Measurements from ENCODE around the gene AP3B1.
A peak's percentile ranks its signal among the peaks of the same experiment; 100 is the strongest.

AP3B1 gene

GRCh38 chr5:78162253-78162862, 132.1 kb downstream of the AP3B1 start:
- no peaks in the 10 kb centered on the region for H3K79me2 ChIP-seq (ENCODE audit: low read length)
- H3K4me1 ChIP-seq (ENCODE audit: low read length) = no peaks in the 10 kb centered on the region
- no peaks in the 10 kb centered on the region for H3K27me3 ChIP-seq (ENCODE audit: low read depth, low read length)
- no peaks in the 10 kb centered on the region for H4K20me1 ChIP-seq (ENCODE audit: insufficient read depth, low read length)
- no peak overlapping the region for H3K9ac ChIP-seq (ENCODE audit: low read length)
- peak; percentile 65 for TF ChIP-seq CTCF (IDR thresholded peaks at IDR 0.05; ENCODE audit: low read depth, low read length)
- TF ChIP-seq EZH2phosphoT487 (IDR thresholded peaks at IDR 0.05; ENCODE audit: low read depth) = no peak
- no peaks in the 10 kb centered on the region for H3K9me3 ChIP-seq (ENCODE audit: insufficient read depth, low read length)
- H3K36me3 ChIP-seq (replicated peaks; ENCODE audit: low read depth, low read length) = no peaks in the 10 kb centered on the region
- no peak overlapping the region for H3K27ac ChIP-seq (ENCODE audit: low read length)
- no peak overlapping the region for H2AFZ ChIP-seq (ENCODE audit: low read depth, low read length)
- H3K4me3 ChIP-seq (ENCODE audit: low read length) = no peak overlapping the region
- H3K4me2 ChIP-seq (ENCODE audit: low read length) = no peak overlapping the region

GRCh38 chr5:78157001-78157400, 137.5 kb downstream of the AP3B1 start:
- no peak for TF ChIP-seq EZH2phosphoT487 (IDR thresholded peaks at IDR 0.05; ENCODE audit: low read depth)
- TF ChIP-seq CTCF (IDR thresholded peaks at IDR 0.05; ENCODE audit: low read depth, low read length) = no peak
- no peaks in the 10 kb centered on the region for H3K9me3 ChIP-seq (ENCODE audit: insufficient read depth, low read length)
- H4K20me1 ChIP-seq (ENCODE audit: insufficient read depth, low read length) = no peaks in the 10 kb centered on the region
- H3K4me2 ChIP-seq (ENCODE audit: low read length) = no peak overlapping the region
- H3K79me2 ChIP-seq (ENCODE audit: low read length) = no peaks in the 10 kb centered on the region
- peaks cover 2% of the 10 kb centered on the region for H3K36me3 ChIP-seq (replicated peaks; ENCODE audit: low read depth, low read length)
- no peak overlapping the region for H2AFZ ChIP-seq (ENCODE audit: low read depth, low read length)
- no peak overlapping the region for H3K9ac ChIP-seq (ENCODE audit: low read length)
- H3K4me1 ChIP-seq (ENCODE audit: low read length) = no peaks in the 10 kb centered on the region
- H3K4me3 ChIP-seq (ENCODE audit: low read length) = no peak overlapping the region
- no peaks in the 10 kb centered on the region for H3K27me3 ChIP-seq (ENCODE audit: low read depth, low read length)
- H3K27ac ChIP-seq (ENCODE audit: low read length) = no peak overlapping the region

- Histone ChIP-seq H3K36me3 (replicated peaks; ENCODE audit: low read depth, low read length) (peaks cover 2% of the 10 kb centered on the region), H2AFZ (ENCODE audit: low read depth, low read length) (no peak overlapping the region), H3K4me1 (ENCODE audit: low read length) (no peaks in the 10 kb centered on the region), H3K9me3 (ENCODE audit: insufficient read depth, low read length) (no peaks in the 10 kb centered on the region), H3K9ac (ENCODE audit: low read length) (no peak overlapping the region), H3K4me2 (ENCODE audit: low read length) (no peak overlapping the region), H3K79me2 (ENCODE audit: low read length) (no peaks in the 10 kb centered on the region), H3K27me3 (ENCODE audit: low read depth, low read length) (no peaks in the 10 kb centered on the region), H3K4me3 (ENCODE audit: low read length) (no peak overlapping the region), H3K27ac (ENCODE audit: low read length) (no peak overlapping the region), H4K20me1 (ENCODE audit: insufficient read depth, low read length) (no peaks in the 10 kb centered on the region)
- no peak for TF ChIP-seq CTCF (IDR thresholded peaks at IDR 0.05; ENCODE audit: low read depth, low read length)
- TF ChIP-seq EZH2phosphoT487 (IDR thresholded peaks at IDR 0.05; ENCODE audit: low read depth) = no peak
Measured at GRCh38 chr5:78151594-78152271, 142.8 kb downstream of the AP3B1 start.

- no peaks in the 10 kb centered on the region for H4K20me1 ChIP-seq (ENCODE audit: insufficient read depth, low read length)
Measured at GRCh38 chr5:78137290-78137689, 157.2 kb downstream of the AP3B1 start.

More at GRCh38 chr5:78137290-78137689, 157.2 kb downstream of the AP3B1 start:
- no peak for TF ChIP-seq CTCF (IDR thresholded peaks at IDR 0.05; ENCODE audit: low read depth, low read length)
- TF ChIP-seq EZH2phosphoT487 (IDR thresholded peaks at IDR 0.05; ENCODE audit: low read depth) = no peak
- H3K27ac ChIP-seq (ENCODE audit: low read length) = no peak overlapping the region
- no peak overlapping the region for H2AFZ ChIP-seq (ENCODE audit: low read depth, low read length)
- H3K9me3 ChIP-seq (ENCODE audit: insufficient read depth, low read length) = no peaks in the 10 kb centered on the region
- no peaks in the 10 kb centered on the region for H3K79me2 ChIP-seq (ENCODE audit: low read length)
- no peaks in the 10 kb centered on the region for H3K4me1 ChIP-seq (ENCODE audit: low read length)
- no peak overlapping the region for H3K4me3 ChIP-seq (ENCODE audit: low read length)
- H3K36me3 ChIP-seq (replicated peaks; ENCODE audit: low read depth, low read length) = no peaks in the 10 kb centered on the region
- no peaks in the 10 kb centered on the region for H3K27me3 ChIP-seq (ENCODE audit: low read depth, low read length)
- no peak overlapping the region for H3K9ac ChIP-seq (ENCODE audit: low read length)
- no peak overlapping the region for H3K4me2 ChIP-seq (ENCODE audit: low read length)

Measured in OCI-LY3 (cell line).